HG03095 (cell line): Measurements from ENCODE around the gene CFAP221.

Source experiments
- ATAC-seq: cut with Tn5 transposase; IDR thresholded peaks from one replicate; pipeline ENCODE4 v1.9.1; 2021; ENCODE audit warnings: moderate library complexity; ENCODE audit not compliant: unreplicated experiment

Gene CFAP221

DNA sequence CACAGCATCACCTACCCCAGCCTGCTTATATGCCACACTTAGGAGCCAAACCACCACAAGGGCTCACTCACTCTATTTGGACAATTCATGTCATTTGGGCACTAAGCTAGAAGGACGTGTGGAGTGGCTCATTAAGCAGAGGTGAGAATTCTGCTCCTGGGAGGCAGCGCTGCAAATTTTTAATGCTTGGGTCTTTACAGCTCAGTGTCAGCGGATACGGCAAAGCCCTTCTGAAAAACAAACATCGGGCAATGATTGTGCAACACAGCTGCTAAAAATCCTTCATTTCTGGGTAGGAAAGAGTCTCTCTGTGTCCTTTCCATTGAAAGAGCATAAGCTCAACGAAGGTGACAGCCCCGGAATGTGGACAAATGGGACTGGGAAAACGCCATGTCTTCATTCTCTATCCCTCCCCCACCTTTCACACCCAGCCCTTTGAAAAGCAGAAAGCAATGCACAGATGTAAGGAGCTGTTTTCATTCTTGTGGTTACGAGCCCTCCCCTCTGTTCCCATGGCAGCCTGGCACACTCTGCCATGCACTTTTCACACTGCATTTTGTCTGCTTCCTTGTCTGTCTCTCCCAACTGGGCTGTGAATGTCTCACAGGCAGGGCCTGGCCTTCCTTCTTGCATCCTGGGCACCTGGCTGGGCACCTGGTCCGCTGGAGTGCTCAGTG lies 150.7 kb downstream of the CFAP221 start:
- no peak for ATAC-seq

DNA sequence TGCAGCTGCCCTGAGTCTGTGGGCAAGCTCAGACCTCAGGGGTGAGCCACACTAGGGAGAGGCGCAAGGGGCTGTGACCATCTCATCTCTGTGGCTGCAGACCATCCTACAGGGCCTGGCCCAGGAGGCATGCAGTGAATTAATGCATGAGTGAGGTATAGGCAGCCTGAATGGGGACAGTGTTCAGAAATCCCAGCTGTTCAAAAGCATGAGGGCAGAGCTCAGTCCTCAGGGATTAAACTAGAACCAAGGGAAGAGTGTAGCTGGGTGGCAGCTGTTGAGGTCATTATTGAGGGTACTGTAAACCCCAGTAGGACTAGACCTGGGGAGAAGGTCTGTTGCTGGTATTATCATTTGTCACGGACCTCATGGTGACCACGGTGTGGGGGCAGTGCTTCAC lies 151.8 kb downstream of the CFAP221 start:
- ATAC-seq, result no peak

DNA sequence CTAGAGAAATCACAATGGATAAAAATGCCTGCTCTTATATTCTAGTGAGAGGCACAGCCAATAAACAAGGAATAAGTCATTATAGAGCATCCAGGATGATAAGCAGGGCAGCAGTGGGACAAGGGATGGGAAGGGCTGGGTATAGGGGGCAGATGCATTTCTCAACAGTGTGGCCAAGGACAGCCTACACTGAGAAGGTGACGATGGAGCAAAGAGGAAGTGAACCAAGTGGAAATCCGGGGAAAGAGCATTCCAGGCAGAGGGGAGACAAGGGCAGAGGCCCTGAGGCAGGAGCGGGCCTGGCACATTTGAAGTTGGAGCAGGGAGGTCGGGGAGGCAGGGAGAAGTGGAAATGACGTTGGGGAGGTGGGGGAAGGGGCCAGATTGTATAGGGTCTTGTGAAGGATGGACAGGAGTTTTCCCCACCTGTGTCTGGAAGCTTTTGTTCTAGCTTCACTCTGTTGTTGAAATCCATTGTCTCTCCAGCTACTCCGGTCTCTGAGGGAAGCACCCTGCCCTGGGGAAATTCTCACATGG lies 152.3 kb downstream of the CFAP221 start:
- no peak for ATAC-seq

DNA sequence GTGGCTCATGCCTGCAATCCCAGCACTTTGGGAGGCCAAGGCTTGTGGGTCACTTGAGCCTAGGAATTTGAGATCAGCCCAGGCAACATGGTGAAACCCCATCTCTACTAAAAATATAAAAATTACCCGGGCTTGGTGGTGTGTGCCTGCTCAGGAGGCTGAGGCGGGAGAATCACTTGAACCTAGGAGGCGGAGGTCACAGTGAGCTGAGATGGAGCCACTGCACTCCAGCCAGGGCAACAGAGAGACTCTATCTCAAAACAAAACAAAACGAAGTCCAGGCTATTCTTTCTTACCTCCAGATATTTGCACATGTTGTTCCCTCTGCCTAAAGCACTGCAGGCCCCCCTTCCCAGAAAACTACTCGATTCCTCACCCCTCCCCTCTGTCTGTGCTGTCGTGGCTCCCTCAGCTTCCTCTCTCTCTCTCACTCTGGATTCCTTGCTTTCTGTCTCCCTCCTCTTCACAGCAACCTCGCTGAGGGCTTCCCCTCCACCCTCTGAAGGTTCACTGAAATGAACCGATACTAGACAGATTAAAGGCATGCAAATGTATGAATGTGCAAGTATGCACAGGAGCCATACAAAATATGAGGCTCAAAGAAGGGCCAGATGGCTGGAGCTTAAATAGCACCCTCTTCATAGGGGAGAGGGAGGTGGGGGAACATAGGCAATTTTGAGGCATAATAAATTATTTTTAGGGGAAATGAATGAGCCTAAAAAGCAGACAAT lies 153.2 kb downstream of the CFAP221 start:
- peak; percentile 85 for ATAC-seq

DNA sequence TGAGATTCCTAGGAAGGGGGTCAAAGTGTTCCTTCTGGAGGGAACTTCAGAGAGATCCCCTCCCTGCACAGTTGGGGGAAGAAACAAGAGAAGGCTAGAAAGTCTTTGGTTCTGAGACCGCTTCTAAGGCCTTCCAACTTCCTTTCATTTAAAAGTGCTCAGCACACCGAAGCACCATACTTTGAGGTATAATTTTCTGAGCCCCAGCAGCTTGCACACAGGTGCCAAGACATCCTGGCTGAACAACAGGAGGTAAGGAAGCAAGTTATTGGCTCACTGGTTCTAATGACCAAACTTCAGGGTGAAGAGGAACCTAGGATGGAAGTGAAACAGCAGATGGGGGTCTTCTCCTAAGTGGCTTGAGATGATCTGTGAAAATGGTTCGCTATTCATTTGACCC lies 154.0 kb downstream of the CFAP221 start:
- no peak for ATAC-seq

DNA sequence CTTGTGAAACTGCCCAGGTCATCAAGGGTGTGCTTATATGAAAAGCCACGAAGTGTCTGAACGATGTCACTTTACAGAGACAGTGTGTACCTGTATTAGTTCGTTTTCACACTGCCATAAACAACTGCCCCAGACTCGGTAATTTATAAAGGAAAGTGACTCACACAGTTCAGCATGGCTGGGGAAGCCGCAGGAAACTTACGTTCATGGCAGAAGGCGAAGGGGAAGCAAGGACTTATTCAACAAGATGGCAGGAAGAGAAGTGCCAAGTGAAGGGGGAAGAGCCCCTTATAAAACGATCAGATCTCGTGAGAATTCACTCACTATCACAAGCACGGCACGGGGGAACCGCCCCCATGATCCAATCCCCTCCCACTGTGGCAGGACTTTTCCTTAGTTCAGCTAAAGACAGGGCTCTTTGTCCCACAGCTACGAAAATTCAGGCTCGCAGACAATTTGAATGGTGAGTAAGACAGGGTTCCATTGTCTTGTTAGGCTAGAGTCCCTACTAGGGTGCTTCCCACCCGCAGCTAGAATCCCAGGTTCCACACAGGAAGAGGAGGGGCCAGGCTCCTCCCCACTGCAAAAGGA lies 154.9 kb downstream of the CFAP221 start:
- no peak for ATAC-seq

DNA sequence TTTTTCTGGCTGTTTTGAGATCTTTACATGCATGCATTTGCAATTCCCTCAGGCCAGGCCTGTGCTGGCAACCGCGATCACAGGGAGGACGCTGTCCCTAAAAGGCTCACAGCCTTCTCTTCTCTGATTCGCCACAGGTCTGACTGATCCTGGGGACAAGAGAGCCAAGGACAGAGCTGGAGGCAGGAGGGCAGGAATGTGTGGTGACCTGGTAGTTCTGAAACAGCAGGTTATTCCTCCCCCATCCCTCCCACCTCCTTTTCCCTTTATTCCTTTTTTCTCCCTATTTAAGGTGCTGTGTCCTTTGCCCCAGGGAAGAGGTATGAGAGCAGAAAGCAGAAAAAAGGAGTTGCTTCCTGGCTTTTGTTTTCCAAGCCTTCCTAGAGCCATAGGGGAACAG lies 156.6 kb downstream of the CFAP221 start:
- ATAC-seq, result no peak

DNA sequence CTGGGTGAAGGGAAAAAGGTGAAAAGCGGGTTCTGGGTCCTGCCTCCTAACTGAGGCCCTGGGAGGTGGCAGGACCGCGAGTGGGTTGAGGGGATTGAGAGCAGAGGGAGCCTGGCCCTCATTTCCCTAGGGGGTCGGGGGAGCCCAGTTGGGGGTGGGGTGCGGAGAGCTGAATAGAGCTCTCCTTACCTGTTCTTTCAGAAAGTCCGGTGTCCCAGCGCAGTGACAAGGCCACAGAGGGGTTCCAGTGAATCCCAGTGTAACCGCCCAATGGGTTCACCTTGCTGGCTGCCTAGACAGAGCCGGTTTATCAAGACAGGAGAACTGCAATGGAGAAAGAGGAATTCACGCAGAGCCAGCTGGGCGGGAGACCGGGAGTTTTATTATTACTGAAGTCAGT lies 157.1 kb downstream of the CFAP221 start:
- ATAC-seq, result no peak

DNA sequence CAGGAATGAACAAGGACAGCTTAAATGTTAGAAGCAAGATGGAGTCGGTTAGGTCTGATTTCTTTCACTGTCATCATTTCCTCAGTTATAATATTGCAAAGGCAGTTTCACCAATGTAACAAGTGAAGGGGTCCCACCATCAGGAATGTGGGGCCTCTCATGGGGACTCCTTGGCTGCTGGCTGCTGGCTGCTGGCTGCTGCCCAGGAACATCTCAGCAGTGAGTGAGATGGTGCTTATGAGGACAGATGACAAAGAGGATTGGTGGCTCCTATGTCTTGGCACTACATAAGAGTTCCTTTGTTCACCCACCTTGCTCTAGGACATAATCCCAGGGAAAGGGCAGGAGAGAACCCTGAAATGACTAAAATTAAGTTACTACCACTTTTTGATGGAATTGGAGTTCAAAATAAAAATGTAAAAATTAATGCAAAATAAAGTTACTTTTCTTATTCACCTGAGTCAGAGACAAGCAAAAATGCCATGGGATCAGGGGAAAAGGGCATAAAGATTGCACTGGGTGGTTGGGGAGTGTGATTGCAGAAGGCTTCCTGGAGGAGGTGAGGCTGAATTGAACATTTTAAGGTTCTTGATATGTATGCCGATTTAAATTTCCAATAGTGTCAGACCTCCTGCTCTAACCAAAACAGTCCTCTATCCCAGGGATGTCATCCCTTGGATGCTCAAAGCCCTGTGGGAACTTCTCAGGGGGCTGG lies 158.1 kb downstream of the CFAP221 start:
- no peak for ATAC-seq

DNA sequence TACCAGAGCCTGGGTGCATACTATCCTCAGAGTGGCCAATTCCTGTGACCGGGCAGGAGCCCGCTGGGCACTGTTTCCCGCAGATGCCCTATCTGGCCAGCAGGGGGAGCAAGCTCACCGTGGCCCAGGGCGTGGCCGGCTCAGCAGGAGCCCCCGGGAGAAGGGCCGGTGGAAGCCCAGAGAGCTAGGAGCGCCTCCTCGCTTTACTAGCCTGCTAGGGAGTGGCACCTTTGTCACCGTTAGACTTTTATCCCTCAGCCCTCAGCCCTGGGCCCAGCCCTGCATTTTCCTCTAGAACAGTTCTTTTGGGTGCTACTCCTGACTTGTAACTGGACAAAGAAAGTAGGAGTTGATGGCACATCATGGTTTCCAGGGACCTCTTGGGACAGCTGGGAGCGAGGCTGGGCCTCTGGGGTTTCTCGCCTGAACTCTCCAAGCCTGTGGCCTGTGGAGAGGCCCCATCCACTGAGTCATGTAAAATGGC lies 158.7 kb downstream of the CFAP221 start:
- peak; percentile 76 for ATAC-seq

DNA sequence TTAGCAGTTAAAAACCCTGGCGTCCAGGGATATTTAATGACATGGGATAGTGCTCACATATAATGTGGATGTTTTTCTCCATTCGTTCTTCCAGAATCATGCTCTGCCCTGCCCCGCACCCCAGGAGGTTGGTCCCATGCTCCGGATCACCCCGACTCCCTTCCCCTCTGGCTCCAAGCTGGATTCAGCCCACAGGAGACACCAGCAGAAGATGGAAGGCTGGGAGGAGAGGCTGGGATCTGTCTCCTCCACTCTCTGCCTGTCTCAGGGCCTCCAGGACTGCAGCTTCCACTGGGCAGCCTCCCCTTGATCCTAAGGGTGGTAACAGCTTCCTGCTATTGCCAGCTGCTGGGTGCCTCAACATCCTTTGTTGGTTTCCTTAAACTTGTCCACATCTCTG lies 159.3 kb downstream of the CFAP221 start:
- ATAC-seq, result no peak

DNA sequence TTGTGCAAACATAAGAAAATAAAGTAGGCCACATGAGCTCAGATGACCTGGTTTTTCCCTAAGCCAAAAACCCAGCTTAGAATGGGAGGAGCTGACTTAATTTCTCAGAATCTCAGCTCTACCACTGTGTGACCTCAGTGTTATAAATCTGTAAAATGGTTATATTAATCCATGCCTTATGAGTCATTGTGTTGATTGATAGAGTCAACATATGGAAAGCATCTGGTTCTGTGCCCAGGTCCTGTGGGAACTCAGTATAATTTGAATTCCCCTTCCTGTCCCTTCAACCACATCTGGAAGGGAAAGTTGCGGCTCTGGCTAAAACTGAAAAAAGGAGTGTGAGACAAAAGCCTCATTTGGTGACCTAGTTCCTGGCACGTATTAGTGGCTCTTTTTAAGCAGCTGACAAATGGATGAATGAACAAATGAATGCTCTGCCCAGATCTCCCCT lies 160.4 kb downstream of the CFAP221 start:
- ATAC-seq, result no peak

DNA sequence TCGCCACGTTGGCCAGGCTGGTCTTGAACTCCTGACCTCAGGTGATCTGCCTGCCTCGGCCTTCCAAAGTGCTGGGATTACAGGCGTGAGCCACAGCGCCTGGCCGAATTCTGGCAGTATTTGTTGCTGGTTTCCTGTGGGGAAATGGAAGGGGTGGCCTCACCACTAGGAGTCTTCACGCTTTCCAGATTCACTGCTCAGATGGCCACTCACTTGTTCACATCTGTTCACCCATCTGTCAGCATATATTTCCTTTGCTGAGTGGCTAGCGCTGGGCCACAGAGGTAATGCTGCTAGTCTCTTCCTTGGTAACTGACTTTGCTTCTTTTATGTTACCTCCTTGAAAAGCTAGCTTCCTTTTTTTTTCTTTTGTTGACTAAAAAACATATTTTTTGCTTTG lies 162.0 kb downstream of the CFAP221 start:
- ATAC-seq, result no peak
